IMR-90 (cell line): ENCODE measurements around the gene TBC1D32. TPM values are rescaled to one million over a fixed set of nuclear protein-coding genes. Genes with fewer than 3 reads are reported as not detected.

Experiments used
- ATAC-seq: fragments of 200-7000 bp; cut with Tn5 transposase; 2 replicates; pipeline ENCODE4 v1.9.1; 2020; ENCODE audit warnings: low read depth, mild to moderate bottlenecking, moderate library complexity
- BruUV-seq: library from RNA; stranded (reverse); fragments of 400-500 nt; replicated peaks from 2 replicates; lab custom pipeline; 2021; lab: Mats Ljungman, UMichigan
- CTCF ChIA-PET: fragments of 300-600 bp; formaldehyde crosslinking; extraction: SDS; loops from one replicate; lab custom pipeline; 2021; ENCODE audit warnings: antibody characterized with exemption; lab: Yijun Ruan, JAX
- POLR2A ChIA-PET: fragments of 300-600 bp; sonication (Branson Sonifier 250); formaldehyde crosslinking; loops from one replicate; lab custom pipeline; 2022; ENCODE audit warnings: antibody characterized with exemption; ENCODE audit not compliant: unreplicated experiment; lab: Charles Lee
- DNase-seq: peaks from one replicate; pipeline ENCODE4 v3.0.0; 2013
- H2AFZ ChIP-seq: replicated peaks from 2 replicates; pipeline ENCODE3; 2013; ENCODE audit warnings: low read length, mild to moderate bottlenecking; ENCODE audit not compliant: poor library complexity
- H2AK5ac ChIP-seq: 2 replicates; pipeline ENCODE4 v1.6.1; 2013; ENCODE audit warnings: low read depth, low read length, inconsistent platforms
- H2AK9ac ChIP-seq: replicated peaks from 2 replicates; pipeline ENCODE3; 2013; ENCODE audit warnings: mild to moderate bottlenecking, low read depth, low read length, moderate library complexity; ENCODE audit not compliant: poor library complexity
- H2BK120ac ChIP-seq: 2 replicates; pipeline ENCODE4 v1.6.1; 2013; ENCODE audit warnings: low read depth, low read length, inconsistent platforms
- H2BK15ac ChIP-seq: 3 replicates; pipeline ENCODE4 v1.6.1; 2013; ENCODE audit warnings: low read depth, low read length, inconsistent platforms
- H2BK20ac ChIP-seq: 2 replicates; pipeline ENCODE4 v1.6.1; 2013; ENCODE audit warnings: low read depth, mild to moderate bottlenecking, inconsistent platforms, low read length, moderate library complexity
- H2BK5ac ChIP-seq: 2 replicates; pipeline ENCODE4 v1.6.1; 2013; ENCODE audit warnings: mild to moderate bottlenecking, low read depth, low read length, inconsistent platforms; ENCODE audit not compliant: poor library complexity, severe bottlenecking
- H3K14ac ChIP-seq: replicated peaks from 2 replicates; pipeline ENCODE4 v1.6.1; 2013; ENCODE audit warnings: low read depth, low read length, inconsistent platforms
- H3K18ac ChIP-seq: 2 replicates; pipeline ENCODE4 v1.6.1; 2013; ENCODE audit warnings: low read depth, low read length, control low read depth
- H3K23ac ChIP-seq: 2 replicates; pipeline ENCODE4 v1.6.1; 2013; ENCODE audit warnings: low read depth, low read length, inconsistent platforms
- H3K27ac ChIP-seq: 2 replicates; pipeline ENCODE4 v1.5.1; 2013; ENCODE audit warnings: mild to moderate bottlenecking, control low read depth, low read length; ENCODE audit not compliant: insufficient read depth
- H3K27me3 ChIP-seq: 2 replicates; pipeline ENCODE4 v1.6.1; 2013; ENCODE audit warnings: low read length; ENCODE audit not compliant: control insufficient read depth, insufficient read depth
- H3K36me3 ChIP-seq: 2 replicates; pipeline ENCODE4 v1.6.1; 2013; ENCODE audit warnings: low read length, mixed read lengths; ENCODE audit not compliant: control insufficient read depth, insufficient read depth
- H3K4ac ChIP-seq: 2 replicates; pipeline ENCODE4 v1.6.1; 2013; ENCODE audit warnings: low read depth, low read length, inconsistent platforms
- H3K4me1 ChIP-seq: 2 replicates; pipeline ENCODE4 v1.6.1; 2013; ENCODE audit warnings: low read length, mixed read lengths; ENCODE audit not compliant: control insufficient read depth, insufficient read depth
- H3K4me2 ChIP-seq: 2 replicates; pipeline ENCODE4 v1.6.1; 2013; ENCODE audit warnings: low read depth, mild to moderate bottlenecking, control low read depth, low read length, moderate library complexity
- H3K4me3 ChIP-seq: 2 replicates; pipeline ENCODE4 v1.5.1; 2013; ENCODE audit warnings: low read depth, mild to moderate bottlenecking, control low read depth, low read length, moderate library complexity; ENCODE audit not compliant: insufficient read depth
- H3K56ac ChIP-seq: 2 replicates; pipeline ENCODE4 v1.6.1; 2013; ENCODE audit warnings: low read length, inconsistent platforms; ENCODE audit not compliant: insufficient read depth; ENCODE audit errors: extremely low read depth
- H3K79me1 ChIP-seq, 2 experiments: 2 replicates each; pipeline ENCODE4 v1.6.1; 2013; ENCODE audit warnings: low read length in 2 of 2, inconsistent platforms in 1 of 2, low read depth in 1 of 2
- H3K9ac ChIP-seq: 2 replicates; pipeline ENCODE4 v1.6.1; 2013; ENCODE audit warnings: low read depth, low read length, control low read depth
- H3K9me1 ChIP-seq: 2 replicates; pipeline ENCODE4 v1.6.1; 2013; ENCODE audit warnings: low read length, inconsistent platforms; ENCODE audit not compliant: insufficient read depth
- H3K9me3 ChIP-seq: 2 replicates; pipeline ENCODE4 v1.6.1; 2013; ENCODE audit warnings: low read length; ENCODE audit not compliant: control insufficient read depth, insufficient read depth
- H4K20me1 ChIP-seq: 2 replicates; pipeline ENCODE4 v1.6.1; 2013; ENCODE audit warnings: low read length, inconsistent platforms; ENCODE audit not compliant: insufficient read depth
- H4K5ac ChIP-seq: 2 replicates; pipeline ENCODE4 v1.6.1; 2013; ENCODE audit warnings: mild to moderate bottlenecking, low read depth, low read length, control low read depth
- H4K8ac ChIP-seq, 2 experiments: 2 replicates each; pipeline ENCODE4 v1.6.1; 2013; ENCODE audit warnings: low read depth in 2 of 2, low read length in 2 of 2, control low read depth in 1 of 2, inconsistent platforms in 1 of 2
- H4K91ac ChIP-seq: 2 replicates; pipeline ENCODE4 v1.6.1; 2013; ENCODE audit warnings: low read depth, low read length, inconsistent platforms; ENCODE audit not compliant: insufficient read depth
- CEBPB ChIP-seq: IDR thresholded peaks from 2 replicates; pipeline ENCODE4 v1.6.1; 2012; ENCODE audit warnings: low read depth, low read length, improper control_type of control experiment
- CHD1 ChIP-seq: IDR thresholded peaks from 2 replicates; pipeline ENCODE4 v1.6.1; 2012; ENCODE audit warnings: low read depth, low read length, improper control_type of control experiment
- FOS ChIP-seq: fragments of 150-350 bp; IDR thresholded peaks from 2 replicates; pipeline ENCODE4 v1.6.1; 2016; ENCODE audit warnings: low read depth, low read length
- MAFK ChIP-seq: IDR thresholded peaks from 2 replicates; pipeline ENCODE4 v1.6.1; 2012; ENCODE audit warnings: low read depth, low read length, improper control_type of control experiment
- RAD21 ChIP-seq: IDR thresholded peaks from 2 replicates; pipeline ENCODE4 v1.6.1; 2012; ENCODE audit warnings: low read length, improper control_type of control experiment
- RCOR1 ChIP-seq: IDR thresholded peaks from 2 replicates; pipeline ENCODE4 v1.6.1; 2012; ENCODE audit warnings: mild to moderate bottlenecking, low read length, improper control_type of control experiment; ENCODE audit not compliant: insufficient replicate concordance
- RFX5 ChIP-seq: IDR thresholded peaks from 2 replicates; pipeline ENCODE4 v1.8.0; 2012; ENCODE audit warnings: low read depth, mild to moderate bottlenecking, low read length, moderate library complexity
- SMC3 ChIP-seq: fragments of 150-350 bp; IDR thresholded peaks from 2 replicates; pipeline ENCODE4 v1.6.1; 2016; ENCODE audit warnings: low read depth, mild to moderate bottlenecking, antibody characterized with exemption, low read length, moderate library complexity
- dilution Hi-C: fragments of 300-500 bp; cut with HindIII; formaldehyde crosslinking; loops from one replicate; pipeline ENCODE4 v1.14.3; 2018; ENCODE audit warnings: low sequenced_read_pairs; ENCODE audit not compliant: unreplicated experiment
- in situ Hi-C: fragments of 300-500 bp; cut with MboI; formaldehyde crosslinking; loops from 3 replicates; pipeline ENCODE4 v1.14.3; 2019; ENCODE audit warnings: low sequenced_read_pairs, inconsistent platforms, mixed read lengths
- intact Hi-C: fragments of 100-400 bp; cut with micrococcal nuclease; formaldehyde crosslinking; loops from 2 replicates; pipeline ENCODE4 v1.10.0; 2022
- polyA plus RNA-seq, 3 experiments: library from polyadenylated mRNA; depleted of rRNA; stranded (reverse); fragments of >200 nt; gene quantifications; 2 replicates each; pipeline ENCODE4 v1.2.3, GENCODE V29; 2012; ENCODE audit warnings: low replicate concordance in 1 of 3
- total RNA-seq: library from RNA; depleted of rRNA; stranded (reverse); fragments of >200 nt; gene quantifications from 2 replicates; pipeline ENCODE4 v1.2.3, GENCODE V29; 2012
- TF ChIP-seq, protein P1 (sequence below): conservative IDR thresholded peaks from 2 replicates; pipeline ENCODE4 v1.5.1; 2012; ENCODE audit warnings: mild to moderate bottlenecking, low read depth, low read length, improper control_type of control experiment

The TBC1D32 gene
- total and polyA plus RNA-seq, 2 of the 4 experiments (the other 2 are of a cell fraction), result 3.0 to 7.2 TPM

GRCh38 chr6:121093928-121094327, 240.4 kb downstream of the TBC1D32 start:
- in situ Hi-C loops, result no loop called here

More at GRCh38 chr6:121093928-121094327, 240.4 kb downstream of the TBC1D32 start:
- H3K4me1 ChIP-seq, result no peaks in the 10 kb centered on the region
- H3K36me3 ChIP-seq, result no peaks in the 10 kb centered on the region
- no peak overlapping the region for H2BK15ac ChIP-seq
- H2BK120ac ChIP-seq, result no peak overlapping the region
- H2AK5ac ChIP-seq, result no peak overlapping the region
- H3K56ac ChIP-seq, result no peak overlapping the region
- H3K9me1 ChIP-seq, result no peaks in the 10 kb centered on the region
- dilution Hi-C loops (no loop called here), intact Hi-C loops (no loop called here)
- H4K91ac ChIP-seq, result no peak overlapping the region
- H3K14ac ChIP-seq, result no peak overlapping the region
- no peak overlapping the region for H2BK20ac ChIP-seq
- H3K9me3 ChIP-seq, result no peaks in the 10 kb centered on the region
- H2AK9ac ChIP-seq, result no peak overlapping the region
- no TSS peak for BruUV-seq
- no peak overlapping the region for H3K4me3 ChIP-seq
- H3K79me1 ChIP-seq, result no peaks in the 10 kb centered on the region
- no peak overlapping the region for H3K27ac ChIP-seq
- no peak for TF ChIP-seq RAD21
- no peak for TF ChIP-seq SMC3
- TF ChIP-seq MAFK, result no peak
- TF ChIP-seq, protein P1, sequence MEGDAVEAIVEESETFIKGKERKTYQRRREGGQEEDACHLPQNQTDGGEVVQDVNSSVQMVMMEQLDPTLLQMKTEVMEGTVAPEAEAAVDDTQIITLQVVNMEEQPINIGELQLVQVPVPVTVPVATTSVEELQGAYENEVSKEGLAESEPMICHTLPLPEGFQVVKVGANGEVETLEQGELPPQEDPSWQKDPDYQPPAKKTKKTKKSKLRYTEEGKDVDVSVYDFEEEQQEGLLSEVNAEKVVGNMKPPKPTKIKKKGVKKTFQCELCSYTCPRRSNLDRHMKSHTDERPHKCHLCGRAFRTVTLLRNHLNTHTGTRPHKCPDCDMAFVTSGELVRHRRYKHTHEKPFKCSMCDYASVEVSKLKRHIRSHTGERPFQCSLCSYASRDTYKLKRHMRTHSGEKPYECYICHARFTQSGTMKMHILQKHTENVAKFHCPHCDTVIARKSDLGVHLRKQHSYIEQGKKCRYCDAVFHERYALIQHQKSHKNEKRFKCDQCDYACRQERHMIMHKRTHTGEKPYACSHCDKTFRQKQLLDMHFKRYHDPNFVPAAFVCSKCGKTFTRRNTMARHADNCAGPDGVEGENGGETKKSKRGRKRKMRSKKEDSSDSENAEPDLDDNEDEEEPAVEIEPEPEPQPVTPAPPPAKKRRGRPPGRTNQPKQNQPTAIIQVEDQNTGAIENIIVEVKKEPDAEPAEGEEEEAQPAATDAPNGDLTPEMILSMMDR, result no peak
- TF ChIP-seq CEBPB, result peak; percentile 47
- TF ChIP-seq FOS, result peak; percentile 4; the same call in 1 of the 2 replicates
- no peak for TF ChIP-seq RFX5
- TF ChIP-seq CHD1, result no peak
- no peak for TF ChIP-seq RCOR1
- no peak overlapping the region for H3K9ac ChIP-seq
- ChIA-PET CTCF (interaction anchor here (0.6 kb wide), 1 partner anchor 173 kb away, joined by 3 read pairs; no protein-coding TSS in a partner anchor), POLR2A (no interaction called here)
- H3K23ac ChIP-seq, result no peak overlapping the region
- no peak overlapping the region for H4K5ac ChIP-seq
- H2AFZ ChIP-seq, result no peak overlapping the region
- no peak overlapping the region for H2BK5ac ChIP-seq
- H3K4ac ChIP-seq, result no peak overlapping the region
- H3K4me2 ChIP-seq, result no peak overlapping the region
- H3K18ac ChIP-seq, result no peak overlapping the region
- ATAC-seq (peak; percentile 76), DNase-seq (peak; percentile 76)
- no peaks in the 10 kb centered on the region for H3K27me3 ChIP-seq
- H4K20me1 ChIP-seq, result no peaks in the 10 kb centered on the region
- no peak overlapping the region for H4K8ac ChIP-seq
